PFSK-1 (cell line): Measurements from ENCODE around the gene JMJD7.

Experiments used
- POLR2AphosphoS5 ChIP-seq: IDR thresholded peaks from 2 replicates; pipeline ENCODE4 v1.6.1; 2012; ENCODE audit warnings: low read depth, mild to moderate bottlenecking, control low read depth, low read length, moderate library complexity
- SIN3A ChIP-seq: IDR thresholded peaks from 2 replicates; pipeline ENCODE4 v1.6.1; 2012; ENCODE audit warnings: mild to moderate bottlenecking, low read length, moderate library complexity, borderline replicate concordance; ENCODE audit not compliant: insufficient read depth

DNA sequence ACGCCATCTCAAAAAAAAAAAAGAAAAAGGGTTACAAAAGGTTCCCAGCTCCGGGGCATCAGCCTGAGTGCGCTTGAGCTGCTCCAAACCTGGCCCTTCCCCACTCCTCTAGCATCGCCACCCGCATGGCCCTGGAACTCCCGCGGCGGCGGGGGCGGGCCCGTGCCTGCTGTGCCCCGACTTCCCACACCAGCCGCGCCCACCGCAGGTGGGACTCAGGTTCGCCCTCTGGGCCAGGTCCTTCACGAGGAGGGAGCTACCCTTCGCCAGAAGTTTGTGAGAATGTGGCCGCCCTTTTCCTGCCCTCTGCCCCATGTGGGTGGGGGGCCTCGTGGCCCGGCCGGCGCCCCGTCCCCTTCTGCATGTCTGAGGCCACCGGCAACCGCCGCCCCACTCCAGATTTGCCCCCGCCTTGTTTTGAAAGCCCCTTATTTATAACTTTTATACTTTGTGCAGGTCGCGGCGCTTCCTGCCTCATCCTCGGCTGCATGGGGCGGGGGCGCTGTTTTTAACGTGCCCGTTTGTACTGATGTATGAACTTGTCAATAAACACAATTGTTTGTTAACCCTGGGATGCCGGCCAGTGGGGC is 507 bp upstream of the JMJD7 start:
- TF ChIP-seq SIN3A (no peak), POLR2AphosphoS5 (no peak; the same call in 1 of the 2 replicates)
